CD4-positive, alpha-beta T cell (primary cell): ENCODE data around the gene SOST. TPM values are rescaled to one million over a fixed set of nuclear protein-coding genes. Genes with fewer than 3 reads are reported as not detected.

Experiments
- ATAC-seq: fragments of 200-7000 bp; cut with Tn5 transposase; one replicate; pipeline ENCODE4 v1.10.0; 2022; ENCODE audit warnings: mild to moderate bottlenecking; ENCODE audit not compliant: poor library complexity
- CTCF ChIA-PET: fragments of 350-600 bp; sonication (Branson Sonifier 250); formaldehyde crosslinking; loops from one replicate; lab custom pipeline; 2021; ENCODE audit warnings: antibody characterized with exemption, inconsistent platforms; lab: Charles Lee
- POLR2A ChIA-PET: fragments of 350-600 bp; sonication (Branson Sonifier 250); formaldehyde crosslinking; loops from one replicate; lab custom pipeline; 2021; ENCODE audit warnings: antibody characterized with exemption, inconsistent platforms; lab: Charles Lee
- DNase-seq, 14 experiments: peaks; one replicate each; pipeline ENCODE4 v3.0.0-alpha.2; 2013 to 2020; ENCODE audit warnings: mixed read lengths in 2 of 14
- H3K27ac ChIP-seq, 2 donors: one replicate each; pipeline versions ENCODE4 v1.5.1 to v1.7.0; 2013; ENCODE audit warnings: low read length in 2 of 2, low read depth in 1 of 2, mild to moderate bottlenecking in 1 of 2
- H3K27me3 ChIP-seq, 2 experiments: 1 replicate in 1 of 2; 2 replicates in 1 of 2; pipeline versions ENCODE4 v1.6.1 to v1.7.0; 2013; ENCODE audit warnings: low read length in 2 of 2, control low read depth in 1 of 2, mild to moderate bottlenecking in 1 of 2, moderate library complexity in 1 of 2; ENCODE audit not compliant: insufficient read depth in 2 of 2, control insufficient read depth in 1 of 2
- H3K36me3 ChIP-seq: one replicate; pipeline ENCODE4 v1.6.1; 2013; ENCODE audit warnings: low read length, control low read depth; ENCODE audit not compliant: insufficient read depth
- H3K4me1 ChIP-seq: one replicate; pipeline ENCODE4 v1.6.1; 2013; ENCODE audit warnings: low read length, control low read depth; ENCODE audit not compliant: insufficient read depth
- H3K4me3 ChIP-seq: one replicate; pipeline ENCODE4 v1.5.1; 2013; ENCODE audit warnings: mild to moderate bottlenecking, low read length, moderate library complexity
- H3K9me3 ChIP-seq, 2 experiments: 1 replicate in 1 of 2; 2 replicates in 1 of 2; pipeline versions ENCODE4 v1.6.1 to v1.7.0; 2013; ENCODE audit warnings: low read length in 2 of 2, mild to moderate bottlenecking in 2 of 2, control low read depth in 1 of 2, moderate library complexity in 1 of 2; ENCODE audit not compliant: control insufficient read depth in 1 of 2, insufficient read depth in 1 of 2
- H3K27ac Mint-ChIP-seq: one replicate; pipeline ENCODE4 v1.8.0; 2020; ENCODE audit warnings: mixed read lengths
- H3K27me3 Mint-ChIP-seq: one replicate; pipeline ENCODE4 v1.8.0; 2021; ENCODE audit warnings: mixed read lengths
- H3K36me3 Mint-ChIP-seq: one replicate; pipeline ENCODE4 v1.8.0; 2021; ENCODE audit warnings: low read depth, mixed read lengths
- H3K4me1 Mint-ChIP-seq: one replicate; pipeline ENCODE4 v1.8.0; 2021; ENCODE audit warnings: low read depth, mixed read lengths
- H3K4me3 Mint-ChIP-seq: one replicate; pipeline ENCODE4 v1.8.0; 2020; ENCODE audit warnings: mild to moderate bottlenecking, mixed read lengths
- H3K9me3 Mint-ChIP-seq: one replicate; pipeline ENCODE4 v1.8.0; 2020; ENCODE audit warnings: mixed read lengths
- CTCF ChIP-seq: fragments of 200-600 bp; IDR thresholded peaks from one replicate; pipeline ENCODE4 v1.8.0; 2022; ENCODE audit warnings: antibody characterized with exemption, mild to moderate bottlenecking
- intact Hi-C, 2 experiments: fragments of 100-400 bp; cut with DNase I in 1 of 2; cut with micrococcal nuclease in 1 of 2; formaldehyde crosslinking; loops; one replicate each; pipeline versions ENCODE4 v1.15.1 to v1.9.0; 2023 to 2025; cut with DNase I, micrococcal nuclease
- total RNA-seq, 174 experiments: library from RNA in 2 of 174; stranded (reverse) in 2 of 174; gene quantifications; one replicate each; pipeline ENCODE4 v1.2.3 and lab custom pipeline; 2021 to 2026

The SOST gene
- total RNA-seq, 2 experiments from 2014 or later = not detected

- H3K4me3 Mint-ChIP-seq = no peak overlapping the region
- H3K9me3 ChIP-seq = no peaks in the 10 kb centered on the region
Observed at GRCh38 chr17:43728081-43728480, 30.5 kb downstream of the SOST start.

GRCh38 chr17:43723697-43724359 lies 34.8 kb downstream of the SOST start:
- H3K27ac Mint-ChIP-seq = no peak overlapping the region
- H3K9me3 Mint-ChIP-seq = no peaks in the 10 kb centered on the region
- no peaks in the 10 kb centered on the region for H3K27me3 ChIP-seq
- CTCF ChIA-PET = no interaction called here
- H3K27ac ChIP-seq = no peak overlapping the region
- no peak overlapping the region for H3K4me3 ChIP-seq
- H3K9me3 ChIP-seq = no peaks in the 10 kb centered on the region
- intact Hi-C loops = no loop called here
- H3K27me3 Mint-ChIP-seq = no peaks in the 10 kb centered on the region
- ATAC-seq (no peak), DNase-seq (no peak)
- peaks cover 6% of the 10 kb centered on the region for H3K4me1 Mint-ChIP-seq
- TF ChIP-seq CTCF = no peak
- H3K4me1 ChIP-seq = peaks cover 12% of the 10 kb centered on the region
- POLR2A ChIA-PET = no interaction called here
- H3K4me3 Mint-ChIP-seq = no peak overlapping the region
- H3K36me3 ChIP-seq = no peaks in the 10 kb centered on the region
- H3K36me3 Mint-ChIP-seq = no peaks in the 10 kb centered on the region

More at GRCh38 chr17:43728081-43728480, 30.5 kb downstream of the SOST start:
- no peak for ATAC-seq
- H3K4me1 ChIP-seq = no peaks in the 10 kb centered on the region
- H3K36me3 ChIP-seq = no peaks in the 10 kb centered on the region
- no peaks in the 10 kb centered on the region for H3K27me3 ChIP-seq
- H3K27ac Mint-ChIP-seq = no peak overlapping the region
- H3K4me1 Mint-ChIP-seq = no peaks in the 10 kb centered on the region
- ChIA-PET CTCF (no interaction called here), POLR2A (no interaction called here)
- no peak for TF ChIP-seq CTCF
- H3K4me3 ChIP-seq = no peak overlapping the region
- H3K36me3 Mint-ChIP-seq = no peaks in the 10 kb centered on the region
- no peak overlapping the region for H3K27ac ChIP-seq
- no peak for DNase-seq
- no peaks in the 10 kb centered on the region for H3K9me3 Mint-ChIP-seq
- intact Hi-C loops = no loop called here
- H3K27me3 Mint-ChIP-seq = no peaks in the 10 kb centered on the region

GRCh38 chr17:43722870-43723665 lies 35.5 kb downstream of the SOST start:
- H3K4me1 Mint-ChIP-seq = peaks cover 6% of the 10 kb centered on the region
- Histone ChIP-seq H3K4me1 (peaks cover 12% of the 10 kb centered on the region), H3K36me3 (no peaks in the 10 kb centered on the region), H3K4me3 (no peak overlapping the region), H3K27ac (no peak overlapping the region), H3K27me3 (no peaks in the 10 kb centered on the region), H3K9me3 (no peaks in the 10 kb centered on the region)
- CTCF ChIA-PET = no interaction called here
- no peaks in the 10 kb centered on the region for H3K36me3 Mint-ChIP-seq
- no peak overlapping the region for H3K27ac Mint-ChIP-seq
- H3K9me3 Mint-ChIP-seq = no peaks in the 10 kb centered on the region
- DNase-seq (no peak), ATAC-seq (no peak)
- intact Hi-C loops = no loop called here
- H3K27me3 Mint-ChIP-seq = no peaks in the 10 kb centered on the region
- H3K4me3 Mint-ChIP-seq = peak overlapping the region; percentile 72
- POLR2A ChIA-PET = no interaction called here
- no peak for TF ChIP-seq CTCF
